HG03025 (cell line): ENCODE data around the gene ATP1A4.
"Not testable (repeated sequence)": the region's sequence is repeated elsewhere in the genome, so short reads cannot be mapped to it uniquely, and the experiment has no call there.

Source experiments
- ATAC-seq: cut with Tn5 transposase; IDR thresholded peaks from one replicate; pipeline ENCODE4 v1.9.1; 2021; ENCODE audit warnings: mild to moderate bottlenecking, moderate library complexity; ENCODE audit not compliant: unreplicated experiment, low FRiP score

ATP1A4 gene

GRCh38 chr1:160122978-160123495 is 28.4 kb upstream of the ATP1A4 start:
- ATAC-seq: no peak

DNA sequence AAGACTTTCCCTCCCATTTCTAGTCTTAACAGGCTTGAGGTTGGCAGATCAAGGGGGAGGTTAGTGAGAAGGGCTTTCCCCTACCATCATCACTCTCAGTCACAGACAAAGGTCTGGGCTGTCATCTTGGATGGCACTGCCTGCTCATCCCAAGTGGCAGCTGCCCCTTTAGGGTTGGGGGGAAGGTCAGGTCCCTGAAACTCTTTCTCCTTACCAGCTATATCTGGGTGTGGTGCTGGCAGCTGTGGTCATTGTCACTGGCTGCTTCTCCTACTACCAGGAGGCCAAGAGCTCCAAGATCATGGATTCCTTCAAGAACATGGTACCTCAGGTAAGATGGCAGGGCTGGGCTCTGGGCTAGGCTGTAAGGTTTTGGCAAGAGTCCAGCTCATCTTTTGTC is 27.7 kb upstream of the ATP1A4 start:
- no peak for ATAC-seq

GRCh38 chr1:160124705-160125478 is 26.5 kb upstream of the ATP1A4 start:
- no peak for ATAC-seq

- no peak for ATAC-seq
Observed at GRCh38 chr1:160125746-160126145, 25.7 kb upstream of the ATP1A4 start.

- ATAC-seq: not testable (repeated sequence)
Observed at GRCh38 chr1:160126342-160126741, 25.1 kb upstream of the ATP1A4 start.

DNA sequence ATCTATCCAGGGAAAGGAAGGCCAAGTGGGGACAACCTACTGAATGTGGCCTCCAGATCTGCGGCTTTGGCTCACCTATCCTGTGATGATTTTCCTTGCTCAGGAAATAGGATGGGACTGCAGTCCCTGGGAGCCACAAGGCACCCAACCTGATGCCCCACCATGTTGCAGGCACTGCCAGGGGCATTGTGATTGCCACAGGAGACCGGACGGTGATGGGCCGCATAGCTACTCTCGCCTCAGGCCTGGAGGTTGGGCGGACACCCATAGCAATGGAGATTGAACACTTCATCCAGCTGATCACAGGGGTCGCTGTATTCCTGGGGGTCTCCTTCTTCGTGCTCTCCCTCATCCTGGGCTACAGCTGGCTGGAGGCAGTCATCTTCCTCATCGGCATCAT is 24.0 kb upstream of the ATP1A4 start:
- no peak for ATAC-seq

- no peak for ATAC-seq
Observed at GRCh38 chr1:160127865-160128523, 23.4 kb upstream of the ATP1A4 start.

DNA sequence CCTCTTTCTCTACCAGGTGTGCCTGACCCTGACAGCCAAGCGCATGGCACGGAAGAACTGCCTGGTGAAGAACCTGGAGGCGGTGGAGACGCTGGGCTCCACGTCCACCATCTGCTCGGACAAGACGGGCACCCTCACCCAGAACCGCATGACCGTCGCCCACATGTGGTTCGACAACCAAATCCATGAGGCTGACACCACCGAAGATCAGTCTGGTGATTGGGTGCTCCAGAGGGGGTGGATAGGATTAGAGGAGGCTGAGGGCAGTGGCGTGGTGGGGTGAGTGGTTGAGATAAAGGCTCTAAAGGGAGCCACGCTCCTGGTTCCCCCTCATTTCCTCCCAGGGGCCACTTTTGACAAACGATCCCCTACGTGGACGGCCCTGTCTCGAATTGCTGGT is 22.8 kb upstream of the ATP1A4 start:
- no peak for ATAC-seq

DNA sequence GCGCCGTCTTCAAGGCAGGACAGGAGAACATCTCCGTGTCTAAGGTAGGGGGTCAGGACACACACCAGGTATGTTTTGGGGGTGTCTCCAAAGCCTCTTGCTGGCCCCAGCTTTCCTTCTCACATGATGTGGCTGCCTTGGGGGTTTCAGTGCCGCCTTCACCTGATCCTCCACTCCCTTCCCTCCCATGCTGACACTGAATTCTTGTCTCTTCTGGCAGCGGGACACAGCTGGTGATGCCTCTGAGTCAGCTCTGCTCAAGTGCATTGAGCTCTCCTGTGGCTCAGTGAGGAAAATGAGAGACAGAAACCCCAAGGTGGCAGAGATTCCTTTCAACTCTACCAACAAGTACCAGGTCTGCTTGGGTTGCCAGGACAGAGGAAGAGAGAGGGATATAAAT is 22.4 kb upstream of the ATP1A4 start:
- no peak for ATAC-seq

GRCh38 chr1:160129558-160129957 is 21.8 kb upstream of the ATP1A4 start:
- no peak for ATAC-seq

- ATAC-seq: no peak
Observed at GRCh38 chr1:160129966-160130365, 21.4 kb upstream of the ATP1A4 start.

DNA sequence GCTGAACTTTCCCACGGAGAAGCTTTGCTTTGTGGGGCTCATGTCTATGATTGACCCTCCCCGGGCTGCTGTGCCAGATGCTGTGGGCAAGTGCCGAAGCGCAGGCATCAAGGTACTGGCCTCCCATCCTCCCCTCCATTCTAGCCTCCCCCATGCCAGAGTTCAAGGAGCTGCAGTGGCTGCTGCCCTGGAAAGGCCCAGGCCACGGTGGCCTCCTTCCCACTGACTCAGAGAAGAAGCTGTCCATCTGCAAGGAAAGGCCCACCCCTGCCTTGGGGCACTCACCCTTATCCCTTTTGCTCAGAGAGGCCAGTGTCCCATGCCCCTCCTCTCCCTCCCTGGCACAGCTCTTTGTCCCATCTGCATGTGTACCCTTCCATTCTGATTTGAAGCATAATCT is 20.9 kb upstream of the ATP1A4 start:
- no peak for ATAC-seq

- ATAC-seq: no peak
Observed at GRCh38 chr1:160130939-160131338, 20.5 kb upstream of the ATP1A4 start.

DNA sequence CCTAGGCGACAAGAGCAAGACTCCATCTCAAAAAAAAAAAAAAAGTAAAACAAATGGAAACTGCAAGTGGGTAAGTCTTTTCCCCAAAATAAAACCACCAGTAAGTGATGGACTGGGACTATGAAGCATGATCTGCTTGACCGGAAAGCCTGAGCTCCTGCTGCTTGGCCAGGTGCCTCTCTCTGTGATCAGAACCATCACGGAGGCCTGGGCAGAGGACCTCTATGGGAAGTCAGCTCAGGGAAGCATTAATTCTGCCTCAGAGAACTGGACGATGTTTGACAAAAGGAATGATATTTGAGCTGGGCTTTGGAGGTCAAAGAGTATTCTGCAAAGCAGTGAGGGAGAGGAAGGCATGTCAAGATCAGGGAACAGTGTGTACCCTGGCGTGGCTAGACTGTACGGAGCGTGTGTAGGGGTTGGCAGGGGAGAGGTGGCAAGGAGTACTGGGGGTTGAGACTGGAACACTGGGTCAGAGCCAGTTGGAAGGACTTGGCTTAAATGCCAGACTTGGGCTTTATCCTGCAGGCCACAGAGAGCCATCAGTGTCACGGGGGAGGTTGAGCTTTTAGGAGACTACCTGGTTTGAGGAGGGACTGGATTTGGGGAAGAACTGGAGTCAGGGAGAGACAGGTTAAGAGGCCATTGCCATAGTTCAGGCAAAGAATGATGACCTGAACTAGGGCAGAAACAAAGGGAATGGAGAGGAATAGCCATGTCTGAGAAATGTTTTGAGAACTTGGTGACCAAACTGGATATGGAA is 19.4 kb upstream of the ATP1A4 start:
- ATAC-seq: no peak

- no peak for ATAC-seq
Observed at GRCh38 chr1:160133990-160134770, 17.2 kb upstream of the ATP1A4 start.

DNA sequence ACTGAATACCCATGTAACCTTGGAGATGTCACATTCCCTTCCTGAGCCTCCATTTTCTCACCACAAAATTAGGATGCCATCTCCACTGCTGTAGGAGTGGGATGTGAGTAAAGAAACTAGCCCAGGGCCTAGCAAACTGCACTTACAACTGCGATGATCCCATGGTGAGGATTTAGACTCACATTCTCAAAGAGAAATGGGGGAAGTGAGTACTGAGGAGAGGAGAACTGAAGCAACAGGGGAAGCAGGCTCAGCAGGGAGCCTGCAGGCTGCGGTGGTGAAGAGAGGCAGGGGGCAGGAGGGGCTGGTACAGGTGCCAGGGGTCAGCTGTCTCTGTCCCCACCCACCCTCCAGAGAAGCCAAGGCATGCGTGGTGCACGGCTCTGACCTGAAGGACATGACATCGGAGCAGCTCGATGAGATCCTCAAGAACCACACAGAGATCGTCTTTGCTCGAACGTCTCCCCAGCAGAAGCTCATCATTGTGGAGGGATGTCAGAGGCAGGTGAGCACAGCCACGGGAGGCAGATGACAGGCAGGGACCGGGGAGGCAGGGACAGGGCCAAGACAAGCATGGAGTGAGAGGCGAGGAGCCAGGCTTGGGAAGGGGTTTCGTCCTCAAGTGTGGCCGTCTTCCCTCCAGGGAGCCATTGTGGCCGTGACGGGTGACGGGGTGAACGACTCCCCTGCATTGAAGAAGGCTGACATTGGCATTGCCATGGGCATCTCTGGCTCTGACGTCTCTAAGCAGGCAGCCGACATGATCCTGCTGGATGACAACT is 16.4 kb upstream of the ATP1A4 start:
- no peak for ATAC-seq

DNA sequence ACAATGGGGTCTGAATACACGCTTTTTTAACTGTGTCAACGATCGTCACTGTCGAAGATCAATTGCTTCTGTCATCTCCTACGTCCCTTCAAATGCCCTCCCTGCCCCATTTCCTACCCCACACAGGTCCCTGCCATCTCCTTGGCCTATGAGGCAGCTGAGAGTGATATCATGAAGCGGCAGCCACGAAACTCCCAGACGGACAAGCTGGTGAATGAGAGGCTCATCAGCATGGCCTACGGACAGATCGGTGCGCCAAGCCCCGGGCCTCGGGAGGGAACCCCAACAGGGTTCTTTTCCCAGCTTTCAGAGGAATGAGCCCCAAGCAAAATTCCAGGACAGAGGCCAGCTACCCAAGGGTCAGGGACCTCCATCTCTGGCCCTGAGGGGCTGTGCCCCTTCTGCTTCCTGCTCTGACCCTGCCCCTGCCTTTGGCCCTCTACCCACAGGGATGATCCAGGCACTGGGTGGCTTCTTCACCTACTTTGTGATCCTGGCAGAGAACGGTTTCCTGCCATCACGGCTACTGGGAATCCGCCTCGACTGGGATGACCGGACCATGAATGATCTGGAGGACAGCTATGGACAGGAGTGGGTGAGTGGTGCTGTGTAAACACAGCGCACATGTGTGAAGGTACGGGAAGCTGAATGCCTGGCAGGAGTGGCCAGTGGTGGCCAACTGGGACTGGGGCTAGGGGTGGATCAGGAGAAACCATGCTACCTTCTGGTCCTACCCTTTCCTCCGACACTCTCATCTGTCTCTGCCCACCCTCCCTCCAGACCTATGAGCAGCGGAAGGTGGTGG is 15.1 kb upstream of the ATP1A4 start:
- ATAC-seq: no peak

DNA sequence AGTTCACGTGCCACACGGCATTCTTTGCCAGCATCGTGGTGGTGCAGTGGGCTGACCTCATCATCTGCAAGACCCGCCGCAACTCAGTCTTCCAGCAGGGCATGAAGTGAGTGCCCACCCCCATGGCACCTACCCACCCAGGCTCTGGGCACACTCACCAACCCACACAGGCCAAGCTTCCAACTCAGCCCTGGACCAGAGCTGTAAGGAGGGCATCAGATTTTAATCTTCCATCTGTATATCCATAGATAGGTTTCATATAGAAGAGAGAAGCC is 14.5 kb upstream of the ATP1A4 start:
- ATAC-seq: no peak

DNA sequence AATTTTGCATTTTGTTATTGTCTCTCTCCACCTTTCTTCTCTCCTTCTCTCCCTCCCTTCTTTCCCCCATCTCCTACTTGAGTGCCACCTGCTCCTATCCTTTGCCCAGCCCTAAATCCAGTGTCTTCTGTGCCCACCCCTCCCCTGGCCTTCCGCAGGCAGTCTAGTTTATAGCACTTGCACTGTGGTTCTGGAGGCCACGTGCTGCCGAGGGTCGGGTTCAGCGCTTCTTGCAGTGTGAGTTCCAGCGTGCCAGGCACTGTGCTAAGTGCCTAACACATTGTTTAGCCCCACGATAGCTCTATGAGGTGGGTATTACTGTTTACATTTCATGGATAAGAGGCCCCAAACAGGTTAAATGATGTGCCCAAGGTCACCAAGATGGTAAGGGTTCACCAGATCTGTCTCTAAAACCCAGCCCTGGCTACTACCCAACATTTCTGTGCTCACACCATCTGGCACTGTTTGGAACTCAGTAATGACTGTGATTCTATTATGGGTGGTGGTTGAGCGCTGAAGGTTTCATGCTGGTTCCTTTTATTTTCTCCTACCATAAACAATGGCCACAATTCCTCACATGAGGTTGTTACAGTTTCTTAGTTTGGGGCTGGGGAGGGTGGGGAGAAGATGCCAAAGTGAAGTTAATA is 14.1 kb upstream of the ATP1A4 start:
- no peak for ATAC-seq
